ENCODE results near the gene CSF3R. TPM values are rescaled to one million over a fixed set of nuclear protein-coding genes. Genes with fewer than 3 reads are reported as not detected.
A peak's percentile ranks its signal among the peaks of the same experiment; 100 is the strongest.

Gene CSF3R
- total and polyA plus RNA-seq, 2 donors (not counting 1 experiment from before 2014, with no cell fraction given), result 0.30 to 6.3 TPM

- DNase-seq (no peak), ATAC-seq (ENCODE audit: low read depth) (no peak)
- Histone ChIP-seq H3K27me3 (replicated peaks in 1 of 4; ENCODE audit: control extremely low read depth in 1 of 4, control insufficient read depth in 3 of 4, insufficient read depth in 4 of 4, low read length in 3 of 4) (no peaks in the 10 kb centered on the region), H3K79me2 (ENCODE audit: control insufficient read depth, insufficient read depth, low read length) (no peaks in the 10 kb centered on the region), H3K9ac (ENCODE audit: low read length) (no peak overlapping the region), H2AFZ (ENCODE audit: insufficient read depth, low read depth, low read length, poor library complexity, severe bottlenecking) (peak overlapping the region; percentile 69), H3K4me1 (ENCODE audit: control insufficient read depth in 2 of 2, insufficient read depth in 2 of 2, low read length in 2 of 2) (peaks cover 4 to 5% of the 10 kb centered on the region in 2 donors), H3K27ac (ENCODE audit: low read length in 2 of 2) (no peak overlapping the region), H3K4me3 (ENCODE audit: control extremely low read depth in 1 of 5, extremely low read depth in 1 of 5, insufficient read depth in 1 of 5, low read depth in 2 of 5, low read length in 4 of 5) (no peak overlapping the region), H3K4me2 (replicated peaks; ENCODE audit: low read depth, low read length, poor library complexity, severe bottlenecking) (peak overlapping the region; percentile 47), H4K20me1 (ENCODE audit: control insufficient read depth, insufficient read depth, low read length, poor library complexity, severe bottlenecking) (no peaks in the 10 kb centered on the region), H3K9me3 (ENCODE audit: control extremely low read depth in 1 of 3, control insufficient read depth in 2 of 3, insufficient read depth in 1 of 3, low read length in 2 of 3) (no peaks in the 10 kb centered on the region), H3K36me3 (replicated peaks in 1 of 2; ENCODE audit: control extremely low read depth in 1 of 2, control insufficient read depth in 1 of 2, extremely low read depth in 1 of 2, insufficient read depth in 2 of 2, low read length in 1 of 2) (no peaks in the 10 kb centered on the region)
- no peak overlapping the region for H3K27ac Mint-ChIP-seq
- ChIA-PET CTCF (interaction anchor here (1.0 to 5.2 kb wide), 19 partner anchors 12 to 271 kb away, joined by 3 to 98 read pairs (median 5); partner anchors contain the start of gene TRAPPC3), POLR2A (interaction anchor here (1.3 kb wide), 1 partner anchor 34 kb away, joined by 3 read pairs; no protein-coding TSS in a partner anchor)
- intact Hi-C loops (cut with micrococcal nuclease), result loop anchor here (1.0 to 2.0 kb wide), 5 partner anchors 34 to 320 kb away; no protein-coding TSS in a partner anchor
- WGBS (ENCODE audit: insufficient coverage), result 72% methylated on average over 3 of the region's 5 CpGs
- H3K4me1 Mint-ChIP-seq, result peaks cover 8% of the 10 kb centered on the region
- H3K4me3 Mint-ChIP-seq, result no peak overlapping the region
- no peaks in the 10 kb centered on the region for H3K27me3 Mint-ChIP-seq
- TF ChIP-seq EZH2 (IDR thresholded peaks at IDR 0.05; ENCODE audit: borderline replicate concordance, insufficient read depth, low read depth, low read length, poor library complexity, severe bottlenecking) (no peak), CTCF (IDR thresholded peaks at IDR 0.05) (no peak)
- no peaks in the 10 kb centered on the region for H3K9me3 Mint-ChIP-seq (ENCODE audit: insufficient read depth)
Observed at GRCh38 chr1:36420409-36420808, 62.3 kb downstream of the CSF3R start.

- intact Hi-C loops (cut with micrococcal nuclease), result no loop called here
- H3K27ac ChIP-seq (ENCODE audit: low read length in 2 of 2), result no peak overlapping the region
- ChIA-PET CTCF (interaction anchor here (0.7 to 5.2 kb wide), 28 partner anchors 11 to 324 kb away, joined by 3 to 98 read pairs (median 4); partner anchors contain the start of gene TRAPPC3), POLR2A (interaction anchor here (0.7 to 1.3 kb wide), 4 partner anchors 33 to 114 kb away, joined by 3 to 7 read pairs (median 6); no protein-coding TSS in a partner anchor)
- no peak overlapping the region for H3K27ac Mint-ChIP-seq
- H2AFZ ChIP-seq (ENCODE audit: insufficient read depth, low read depth, low read length, poor library complexity, severe bottlenecking), result no peak overlapping the region
- no peaks in the 10 kb centered on the region for H3K79me2 ChIP-seq (ENCODE audit: control insufficient read depth, insufficient read depth, low read length)
- no peaks in the 10 kb centered on the region for H3K27me3 ChIP-seq (replicated peaks in 1 of 4; ENCODE audit: control extremely low read depth in 1 of 4, control insufficient read depth in 3 of 4, insufficient read depth in 4 of 4, low read length in 3 of 4)
- H3K4me1 ChIP-seq (ENCODE audit: control insufficient read depth in 2 of 2, insufficient read depth in 2 of 2, low read length in 2 of 2), result peaks cover 4 to 5% of the 10 kb centered on the region in 2 donors
- no peak for ATAC-seq (ENCODE audit: low read depth)
- no peaks in the 10 kb centered on the region for H3K27me3 Mint-ChIP-seq
- no peak overlapping the region for H3K4me3 ChIP-seq (ENCODE audit: control extremely low read depth in 1 of 5, extremely low read depth in 1 of 5, insufficient read depth in 1 of 5, low read depth in 2 of 5, low read length in 4 of 5)
- TF ChIP-seq EZH2 (IDR thresholded peaks at IDR 0.05; ENCODE audit: borderline replicate concordance, insufficient read depth, low read depth, low read length, poor library complexity, severe bottlenecking), result no peak
- no peak for TF ChIP-seq CTCF (IDR thresholded peaks at IDR 0.05)
- 96% methylated on average over 3 of the region's 4 CpGs for WGBS (ENCODE audit: insufficient coverage)
- H4K20me1 ChIP-seq (ENCODE audit: control insufficient read depth, insufficient read depth, low read length, poor library complexity, severe bottlenecking), result no peaks in the 10 kb centered on the region
- no peak overlapping the region for H3K4me2 ChIP-seq (replicated peaks; ENCODE audit: low read depth, low read length, poor library complexity, severe bottlenecking)
- no peaks in the 10 kb centered on the region for H3K9me3 Mint-ChIP-seq (ENCODE audit: insufficient read depth)
- H3K4me3 Mint-ChIP-seq, result no peak overlapping the region
- H3K9ac ChIP-seq (ENCODE audit: low read length), result no peak overlapping the region
- peaks cover 8% of the 10 kb centered on the region for H3K4me1 Mint-ChIP-seq
- H3K36me3 ChIP-seq (replicated peaks in 1 of 2; ENCODE audit: control extremely low read depth in 1 of 2, control insufficient read depth in 1 of 2, extremely low read depth in 1 of 2, insufficient read depth in 2 of 2, low read length in 1 of 2), result no peaks in the 10 kb centered on the region
- no peaks in the 10 kb centered on the region for H3K9me3 ChIP-seq (ENCODE audit: control extremely low read depth in 1 of 3, control insufficient read depth in 2 of 3, insufficient read depth in 1 of 3, low read length in 2 of 3)
- DNase-seq, result no peak
Observed at GRCh38 chr1:36419569-36419968, 63.1 kb downstream of the CSF3R start.
